ENCODE data around the gene DIAPH2. TPM values are rescaled to one million over a fixed set of nuclear protein-coding genes. Genes with fewer than 3 reads are reported as not detected.
"Not testable (repeated sequence)": the region's sequence is repeated elsewhere in the genome, so short reads cannot be mapped to it uniquely, and the experiment has no call there.

DIAPH2 gene
- total and polyA plus RNA-seq, 8 donors = 1.9 to 10.0 (median 5.9) TPM

GRCh38 chrX:96721354-96721753 lies 36.7 kb downstream of the DIAPH2 start:
- intact Hi-C loops (cut with DNase I) = no loop called here
- no peak overlapping the region for H3K4me3 ChIP-seq
- no peaks in the 10 kb centered on the region for H3K36me3 ChIP-seq
- no peaks in the 10 kb centered on the region for H3K4me1 ChIP-seq
- no peak for DNase-seq
- H3K27ac ChIP-seq = no peak overlapping the region
- no peaks in the 10 kb centered on the region for H3K9me3 ChIP-seq
- ATAC-seq = peak in 1 of 4 donors; percentile 25
- no peak for TF ChIP-seq CTCF (IDR thresholded peaks at IDR 0.05)
- no peaks in the 10 kb centered on the region for H3K27me3 ChIP-seq
- FAIRE-seq = peak; percentile 13

GRCh38 chrX:96722781-96723180 lies 38.1 kb downstream of the DIAPH2 start:
- Histone ChIP-seq H3K4me3 (no peak overlapping the region), H3K4me1 (peaks cover 0 to 4% (median 0%) of the 10 kb centered on the region in 3 donors), H3K27ac (no peak overlapping the region), H3K9me3 (no peaks in the 10 kb centered on the region), H3K27me3 (no peaks in the 10 kb centered on the region), H3K36me3 (no peaks in the 10 kb centered on the region)
- 76 to 89% methylated on average over 2 of the region's 2 CpGs for WGBS, 2 donors
- TF ChIP-seq CTCF (IDR thresholded peaks at IDR 0.05) = no peak
- DNase-seq = no peak
- ATAC-seq = peak in 2 of 4 donors; percentile 14 to 23
- FAIRE-seq = no peak
- intact Hi-C loops (cut with DNase I) = no loop called here

GRCh38 chrX:96729053-96729452 lies 44.4 kb downstream of the DIAPH2 start:
- H3K4me3 ChIP-seq = no peak overlapping the region
- ATAC-seq (no peak), FAIRE-seq (no peak), DNase-seq (no peak)
- peaks cover 0 to 4% (median 0%) of the 10 kb centered on the region in 3 donors for H3K4me1 ChIP-seq
- H3K36me3 ChIP-seq = no peaks in the 10 kb centered on the region
- WGBS, 2 donors = 79 to 100% methylated on average over 1 of the region's 1 CpG
- no peaks in the 10 kb centered on the region for H3K27me3 ChIP-seq
- TF ChIP-seq CTCF (IDR thresholded peaks at IDR 0.05) = no peak
- H3K9me3 ChIP-seq = no peaks in the 10 kb centered on the region
- H3K27ac ChIP-seq = no peak overlapping the region
- intact Hi-C loops (cut with DNase I) = no loop called here

GRCh38 chrX:96729868-96730643 lies 45.4 kb downstream of the DIAPH2 start:
- Histone ChIP-seq H3K4me3 (no peak overlapping the region), H3K27me3 (peaks cover 0 to under 1% (median 0%) of the 10 kb centered on the region in 4 donors), H3K36me3 (no peaks in the 10 kb centered on the region), H3K27ac (no peak overlapping the region), H3K9me3 (no peaks in the 10 kb centered on the region), H3K4me1 (peaks cover 0 to 4% (median 0%) of the 10 kb centered on the region in 3 donors)
- FAIRE-seq (no peak), ATAC-seq (peak in 1 of 4 donors; percentile 53), DNase-seq (no peak)
- 54 to 60% methylated on average over 2 of the region's 2 CpGs for WGBS, 2 donors
- no peak for TF ChIP-seq CTCF (IDR thresholded peaks at IDR 0.05)
- intact Hi-C loops (cut with DNase I) = no loop called here

- DNase-seq; FAIRE-seq; H3K9me3 ChIP-seq; H3K4me1 ChIP-seq; H3K4me3 ChIP-seq; ATAC-seq; H3K36me3 ChIP-seq; H3K27ac ChIP-seq; H3K27me3 ChIP-seq; intact Hi-C loops (cut with DNase I): not testable (repeated sequence)
- WGBS, 2 donors = 74 to 95% methylated on average over 3 of the region's 3 CpGs
Measured at GRCh38 chrX:96731000-96731399, 46.4 kb downstream of the DIAPH2 start.

All from pancreas (tissue), 10 donors.